ENCODE results near the gene FAM163B.
A peak's percentile ranks its signal among the peaks of the same experiment; 100 is the strongest.
"Not testable (repeated sequence)": the region's sequence is repeated elsewhere in the genome, so short reads cannot be mapped to it uniquely, and the experiment has no call there.

Gene FAM163B

DNA sequence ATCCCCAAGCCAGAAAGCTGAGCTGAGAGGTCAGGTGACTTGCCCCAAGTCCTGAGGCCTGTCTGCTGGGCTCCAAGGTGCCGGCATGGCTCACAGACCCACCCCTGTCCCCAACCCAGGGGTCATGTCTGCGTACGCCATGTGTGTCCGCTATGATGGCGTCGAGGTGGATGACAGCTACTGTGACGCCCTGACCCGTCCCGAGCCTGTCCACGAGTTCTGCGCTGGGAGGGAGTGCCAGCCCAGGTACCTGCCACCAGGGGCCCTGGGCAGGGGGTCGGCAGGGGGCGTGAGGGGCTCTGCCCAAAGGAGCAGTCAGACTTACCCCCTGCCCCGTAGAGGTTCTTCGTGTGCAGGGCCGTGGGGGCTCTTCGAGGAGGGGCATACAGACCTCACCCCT, 42.4 kb downstream of the FAM163B start:
- no peak for DNase-seq (ENCODE audit: low spot score)

DNA sequence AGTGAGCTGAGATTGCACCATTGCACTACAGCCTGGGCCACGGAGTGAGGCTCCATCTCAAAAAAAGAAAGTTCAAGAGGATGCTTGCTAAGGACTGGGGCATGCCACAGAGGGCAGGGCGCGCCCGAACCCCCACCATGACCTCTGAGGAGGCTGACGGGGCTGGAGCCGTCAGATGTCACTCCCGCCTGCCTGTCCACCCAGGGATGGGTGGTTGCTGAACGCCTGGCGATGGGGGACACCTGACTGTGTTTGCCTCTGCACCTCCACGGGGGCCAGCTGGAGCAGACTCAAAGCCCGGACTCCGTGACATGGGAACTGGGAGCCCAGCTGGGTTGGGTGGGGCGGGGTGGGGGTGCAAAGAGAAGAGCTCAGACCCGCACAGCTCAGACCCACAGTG, 42.8 kb downstream of the FAM163B start:
- no peak for DNase-seq (ENCODE audit: low spot score)

DNA sequence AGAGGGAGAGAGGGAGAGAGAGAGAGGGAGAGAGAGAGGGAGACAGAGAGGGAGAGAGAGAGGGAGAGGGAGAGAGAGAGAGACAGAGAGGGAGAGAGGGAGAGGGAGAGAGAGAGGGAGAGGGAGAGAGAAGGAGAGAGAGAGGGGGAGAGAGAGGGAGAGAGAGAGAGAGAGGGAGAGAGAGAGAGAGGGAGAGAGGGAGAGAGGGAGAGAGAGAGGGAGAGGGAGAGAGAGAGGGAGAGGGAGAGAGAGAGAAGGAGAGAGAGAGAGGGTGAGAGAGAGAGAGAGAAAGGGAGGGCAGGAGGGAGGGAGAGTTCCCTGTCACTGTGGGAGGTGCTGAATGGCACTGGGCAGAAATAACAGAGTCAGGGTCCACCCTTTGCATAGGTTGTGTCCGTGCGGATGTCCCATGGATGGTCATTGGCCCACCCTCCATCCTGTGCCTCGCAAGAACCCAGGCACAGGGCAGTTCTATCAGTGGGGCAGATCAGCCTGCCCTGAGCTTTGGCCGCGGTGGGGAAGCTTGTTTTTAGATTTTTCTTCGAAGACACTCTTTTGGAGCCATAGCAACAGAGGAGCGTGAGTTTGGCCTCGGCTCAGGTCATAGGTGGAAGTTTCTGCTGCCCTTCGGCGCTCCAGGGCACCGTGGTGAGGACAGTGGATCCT, 44.6 kb downstream of the FAM163B start:
- DNase-seq (ENCODE audit: low spot score), result no peak

DNA sequence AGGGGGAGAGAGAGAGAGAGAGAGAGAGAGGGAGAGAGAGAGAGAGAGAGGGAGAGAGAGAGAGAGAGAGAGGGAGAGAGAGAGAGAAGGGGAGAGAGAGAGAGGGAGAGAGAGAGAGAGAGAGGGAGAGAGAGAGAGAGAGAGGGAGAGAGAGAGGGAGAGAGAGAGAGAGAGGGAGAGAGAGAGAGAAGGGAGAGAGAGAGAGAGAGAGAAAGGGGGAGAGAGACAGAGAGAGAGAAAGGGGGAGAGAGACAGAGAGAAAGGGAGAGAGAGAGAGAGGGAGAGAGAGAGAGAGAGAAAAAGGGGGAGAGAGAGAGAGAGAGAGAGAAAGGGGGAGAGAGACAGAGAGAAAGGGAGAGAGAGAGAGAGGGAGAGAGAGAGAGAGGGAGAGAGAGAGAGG, 45.4 kb downstream of the FAM163B start:
- DNase-seq (ENCODE audit: low spot score), result not testable (repeated sequence)

DNA sequence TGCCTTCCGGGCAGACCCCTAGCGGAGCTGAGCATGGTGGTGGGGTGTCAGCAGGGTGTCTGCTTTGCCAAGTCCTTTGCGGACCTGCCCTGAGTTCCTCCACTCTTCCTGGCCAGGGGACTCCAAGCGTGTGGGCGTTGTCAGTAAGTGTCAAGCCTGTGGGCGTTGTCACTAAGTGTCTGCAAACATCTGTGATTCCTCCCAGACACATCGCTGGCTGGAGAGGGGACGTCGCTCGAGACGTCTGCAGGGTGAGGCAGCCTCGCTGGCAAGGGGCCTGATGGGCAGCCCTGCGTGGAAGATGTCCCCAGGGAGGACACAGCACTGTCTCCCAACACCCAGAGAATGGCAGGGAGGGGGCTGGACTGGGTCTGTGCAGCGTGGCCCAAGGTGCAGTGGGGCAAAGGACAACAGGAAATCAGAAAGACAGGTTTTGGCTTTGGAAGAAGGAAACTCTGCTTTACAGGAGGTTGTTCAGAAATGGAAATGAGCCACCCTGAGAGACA, 45.8 kb downstream of the FAM163B start:
- peak; percentile 60 for DNase-seq (ENCODE audit: low spot score)

DNA sequence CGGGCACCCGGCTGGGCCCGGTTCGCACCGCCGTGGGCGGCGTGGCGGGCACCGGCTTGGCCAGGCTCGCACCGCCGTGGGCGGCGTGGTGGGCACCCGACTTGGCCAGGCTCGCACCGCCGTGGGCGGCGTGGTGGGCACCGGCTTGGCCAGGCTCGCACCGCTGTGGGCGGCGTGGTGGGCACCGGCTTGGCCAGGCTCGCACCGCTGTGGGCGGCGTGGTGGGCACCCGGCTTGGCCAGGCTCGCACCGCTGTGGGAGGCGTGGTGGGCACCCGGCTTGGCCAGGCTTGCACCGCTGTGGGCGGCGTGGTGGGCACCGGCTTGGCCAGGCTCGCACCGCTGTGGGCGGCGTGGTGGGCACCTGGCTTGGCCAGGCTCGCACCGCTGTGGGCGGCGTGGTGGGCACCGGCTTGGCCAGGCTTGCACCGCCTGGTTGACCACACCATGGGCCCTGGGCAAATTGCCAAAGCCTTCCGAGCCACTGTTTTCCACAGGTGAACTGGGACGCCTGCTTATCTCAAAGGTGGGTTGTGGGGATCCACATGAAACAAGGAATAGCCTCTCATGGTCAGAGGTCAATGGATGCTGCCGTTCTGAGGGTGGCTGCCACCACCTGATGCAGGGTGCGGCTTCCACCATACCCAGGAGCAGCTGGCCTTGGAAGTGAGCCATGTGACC, 46.4 kb downstream of the FAM163B start:
- DNase-seq (ENCODE audit: low spot score), result no peak

DNA sequence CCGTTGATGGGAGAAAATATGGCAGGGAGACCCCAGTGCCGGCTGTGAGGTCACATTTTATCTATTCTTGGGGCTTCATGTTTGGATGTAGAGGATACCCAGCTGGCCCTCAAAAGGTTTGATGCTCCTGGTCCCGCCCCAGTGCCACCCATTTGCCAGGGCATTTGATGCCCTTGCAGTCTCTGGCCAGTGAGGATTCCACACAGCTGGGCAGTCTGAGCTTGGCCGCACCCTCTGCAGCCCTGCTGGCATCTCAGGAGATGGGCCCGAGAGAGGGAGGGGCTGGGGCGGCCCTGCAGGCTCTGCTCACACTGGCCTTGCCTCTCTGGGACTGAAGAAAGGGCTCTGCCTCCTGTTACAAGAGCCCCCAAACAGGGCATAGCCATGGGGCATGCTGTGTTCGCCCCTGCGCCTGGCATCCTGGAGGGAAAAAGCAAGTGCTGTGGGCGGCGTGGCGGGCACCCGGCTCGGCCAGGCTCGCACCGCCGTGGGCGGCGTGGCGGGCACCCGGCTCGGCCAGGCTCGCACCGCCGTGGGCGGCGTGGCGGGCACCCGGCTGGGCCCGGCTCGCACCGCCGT, 47.1 kb downstream of the FAM163B start:
- DNase-seq (ENCODE audit: low spot score), result no peak

DNA sequence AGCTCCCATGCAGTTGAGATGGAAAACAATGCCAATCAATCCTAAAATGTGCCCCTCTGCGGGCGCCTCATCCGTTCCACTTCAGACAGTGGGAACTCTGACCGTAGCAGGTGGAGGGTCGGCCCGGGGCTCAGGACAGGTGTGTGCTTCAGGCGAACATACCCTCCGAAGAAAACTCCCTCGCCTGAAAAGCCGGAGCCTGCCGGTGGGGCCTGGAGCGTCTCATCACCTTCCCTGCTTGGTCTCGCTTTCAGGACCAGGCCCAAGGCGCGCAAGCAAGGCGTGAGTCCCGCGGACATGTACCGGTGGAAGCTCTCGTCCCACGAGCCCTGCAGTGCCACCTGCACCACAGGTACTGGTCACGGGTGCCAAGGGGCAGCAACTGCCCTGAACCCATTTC, 48.2 kb downstream of the FAM163B start:
- DNase-seq (ENCODE audit: low spot score), result no peak

DNA sequence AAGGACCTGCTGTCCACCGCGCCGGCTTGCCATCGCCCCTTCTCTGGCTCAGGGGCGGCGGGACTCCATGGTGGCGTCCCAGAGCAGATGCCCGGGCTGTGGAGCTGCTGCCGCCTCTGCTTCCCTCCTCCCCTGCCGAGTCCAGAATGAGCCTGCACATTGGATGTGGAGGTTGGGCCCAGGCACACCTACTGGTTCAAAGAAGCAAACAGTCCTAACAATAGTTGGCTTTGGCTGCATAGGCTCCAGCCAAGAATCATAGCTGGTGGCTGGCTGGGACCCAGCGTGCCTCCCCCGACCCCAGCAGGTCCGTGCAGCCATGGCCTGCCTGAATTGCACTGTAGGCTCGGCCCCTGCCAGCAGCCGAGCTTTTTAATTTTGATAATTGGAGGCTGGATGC, 48.9 kb downstream of the FAM163B start:
- DNase-seq (ENCODE audit: low spot score), result no peak

DNA sequence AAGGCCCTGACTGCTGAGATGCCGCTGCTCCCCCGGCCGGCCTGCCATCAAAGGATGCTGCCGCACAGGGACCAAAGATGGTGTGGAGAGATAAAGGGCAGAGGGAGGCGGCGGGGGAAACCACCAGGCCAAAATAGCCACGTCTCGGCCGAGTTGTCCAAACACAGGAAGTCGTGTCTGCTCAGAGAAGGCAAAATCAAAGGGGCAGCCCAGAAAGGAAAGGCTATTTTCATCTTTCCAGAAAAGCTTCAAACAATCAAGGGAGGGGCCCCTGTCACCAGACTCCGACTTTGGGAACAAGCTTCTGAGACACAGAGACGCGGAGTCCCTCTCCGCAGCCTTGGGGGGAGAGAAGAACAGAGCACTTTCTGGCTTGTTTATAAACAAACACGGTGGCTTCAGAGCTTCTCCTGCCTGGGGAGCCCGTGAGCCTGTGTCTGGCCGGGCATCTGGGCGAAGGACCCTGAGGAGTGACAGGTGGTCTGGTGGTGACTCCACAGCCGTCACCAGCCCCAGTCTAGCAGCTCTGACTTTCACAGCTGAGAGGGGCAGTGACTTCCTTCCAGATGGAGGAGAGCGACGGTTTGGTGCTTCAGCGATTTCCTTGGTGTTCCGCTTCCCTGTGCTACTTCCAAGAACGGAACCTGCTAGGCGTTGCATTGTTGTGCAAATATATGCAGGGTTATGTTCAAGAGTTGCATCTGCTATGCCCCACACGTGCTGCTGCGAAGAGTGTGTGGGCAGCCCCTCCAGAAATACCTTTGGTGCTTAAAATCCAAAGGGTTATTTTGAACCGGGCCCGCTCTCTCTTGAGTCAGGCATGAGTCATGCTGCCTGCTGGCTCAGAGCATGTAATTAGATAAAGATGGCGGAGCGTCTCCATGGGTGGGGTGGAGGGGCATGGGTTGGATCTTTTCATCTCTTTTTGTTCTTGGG, 50.7 kb downstream of the FAM163B start:
- DNase-seq (ENCODE audit: low spot score), result peak; percentile 91

DNA sequence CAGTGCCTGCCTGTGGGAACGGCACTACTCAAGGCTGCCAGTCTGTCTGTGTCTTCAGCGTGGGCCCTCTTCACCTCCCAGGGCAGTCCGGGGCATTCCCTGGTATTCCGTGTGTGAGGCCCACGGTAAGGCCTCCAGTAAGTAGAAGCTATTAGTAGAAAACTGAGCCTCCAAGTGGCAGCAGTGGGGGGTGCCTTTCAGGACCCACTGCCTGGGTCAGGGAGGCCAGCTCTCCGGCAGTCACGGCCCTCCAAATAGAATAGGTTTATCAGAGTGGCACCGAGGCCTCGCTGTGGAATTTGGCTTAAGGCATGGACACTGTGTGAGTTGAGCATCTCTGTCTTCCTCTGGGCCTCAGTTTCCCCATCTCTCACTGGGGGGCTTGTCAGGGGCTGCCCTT, 51.6 kb downstream of the FAM163B start:
- DNase-seq (ENCODE audit: low spot score), result no peak

DNA sequence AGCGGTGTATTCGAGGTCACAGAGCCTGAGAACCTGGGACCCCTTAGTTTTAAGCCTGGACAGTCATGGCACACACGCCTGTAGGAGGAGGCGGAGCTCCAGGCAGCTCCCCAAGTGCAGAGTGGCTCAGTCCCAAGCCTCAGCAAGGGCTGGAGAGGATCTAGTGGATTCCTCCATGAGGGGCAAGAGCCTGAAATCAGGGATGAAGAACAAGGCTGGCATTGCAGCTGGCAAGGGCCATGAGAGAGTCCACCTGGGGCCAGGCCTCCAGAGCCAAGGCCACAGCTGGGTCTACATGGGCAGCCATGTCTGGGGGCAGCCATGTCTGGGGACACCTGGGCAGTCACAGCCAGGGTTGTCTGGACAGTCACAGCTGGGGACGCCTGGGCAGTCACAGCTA, 52.8 kb downstream of the FAM163B start:
- no peak for DNase-seq (ENCODE audit: low spot score)

DNA sequence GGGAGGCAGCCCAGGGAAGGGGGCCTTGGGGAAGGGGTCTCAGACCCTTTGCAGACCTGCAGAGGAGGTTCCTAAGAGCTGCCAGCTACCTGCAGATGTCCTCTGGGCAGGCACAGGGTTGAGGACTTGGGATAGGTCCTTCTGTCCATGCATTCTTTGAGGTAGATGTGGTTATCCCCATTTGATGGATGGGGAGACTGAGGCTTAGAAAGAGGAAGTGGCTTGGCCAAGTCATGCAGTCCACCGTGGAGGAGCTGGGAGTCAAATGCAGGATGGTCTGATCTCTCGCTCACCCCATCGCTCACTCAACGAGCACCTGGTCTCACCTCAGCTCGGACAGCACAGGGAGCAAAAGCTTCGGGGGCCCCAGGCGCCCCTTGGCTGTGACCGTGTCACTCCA, 54.5 kb downstream of the FAM163B start:
- DNase-seq (ENCODE audit: low spot score), result no peak

DNA sequence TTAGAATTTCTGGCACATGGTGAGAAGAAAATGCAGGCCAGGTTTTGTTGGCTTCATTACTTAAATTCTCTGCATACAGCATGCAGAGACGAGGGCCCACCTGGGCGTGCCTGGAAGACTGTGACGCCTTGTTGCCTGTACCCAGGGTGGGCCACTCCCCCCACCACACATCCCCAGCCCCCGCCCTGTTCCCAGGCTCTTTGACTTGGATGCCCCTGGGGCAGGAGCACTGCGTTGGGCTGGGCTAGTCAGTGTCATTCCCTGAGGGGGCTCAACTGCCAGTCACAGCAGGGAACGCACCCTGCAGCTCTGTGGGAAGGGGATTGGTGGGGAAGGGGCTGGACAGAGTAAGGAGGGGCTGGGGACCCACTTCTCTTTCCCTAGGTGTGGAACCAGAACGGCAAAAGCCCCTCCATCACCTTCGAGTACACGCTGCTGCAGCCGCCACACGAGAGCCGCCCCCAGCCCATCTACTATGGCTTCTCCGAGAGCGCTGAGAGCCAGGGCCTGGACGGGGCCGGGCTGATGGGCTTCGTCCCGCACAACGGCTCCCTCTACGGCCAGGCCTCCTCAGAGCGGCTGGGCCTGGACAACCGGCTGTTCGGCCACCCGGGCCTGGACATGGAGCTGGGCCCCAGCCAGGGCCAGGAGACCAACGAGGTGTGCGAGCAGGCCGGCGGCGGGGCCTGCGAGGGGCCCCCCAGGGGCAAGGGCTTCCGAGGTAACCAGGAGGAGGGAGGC, 55.0 kb downstream of the FAM163B start:
- DNase-seq (ENCODE audit: low spot score), result no peak

DNA sequence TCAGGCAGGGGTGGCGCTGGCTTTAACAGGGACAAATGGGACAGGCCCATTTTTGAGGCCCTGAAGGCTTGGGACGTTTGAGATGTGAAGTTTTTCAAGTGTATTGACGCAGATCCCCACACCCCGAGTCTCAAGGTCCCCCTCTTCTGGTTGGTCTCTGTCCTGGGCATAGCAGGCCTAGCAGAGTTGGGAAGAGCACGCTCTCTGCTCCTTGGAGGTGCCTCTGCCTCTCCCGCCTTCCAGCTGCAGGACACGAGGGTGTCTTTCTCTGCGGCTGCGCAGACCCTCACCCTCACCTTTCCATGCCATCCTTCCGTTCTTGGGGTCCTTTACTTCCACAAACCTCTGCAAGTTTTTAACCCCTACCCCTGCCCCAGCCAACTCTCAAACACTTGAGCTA, 56.1 kb downstream of the FAM163B start:
- DNase-seq (ENCODE audit: low spot score), result no peak

DNA sequence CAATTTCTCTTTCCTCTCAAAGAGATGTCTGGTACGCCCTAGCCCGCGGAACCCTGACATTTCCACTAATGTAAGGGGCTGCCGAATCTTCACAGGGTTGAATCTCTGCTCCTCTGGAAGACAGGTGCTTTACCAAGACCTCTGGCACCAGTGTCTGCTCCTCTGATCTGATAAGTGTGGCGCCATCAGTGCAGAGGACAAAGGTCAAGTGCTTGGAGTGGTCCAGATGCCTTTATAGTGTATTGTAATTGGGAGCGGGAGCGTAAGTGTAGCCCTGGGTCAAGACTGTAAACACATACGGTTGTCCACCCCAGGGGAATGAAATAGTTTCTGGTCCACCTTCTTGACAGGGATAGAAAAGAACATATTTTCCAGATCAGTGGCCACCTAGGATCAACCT, 57.0 kb downstream of the FAM163B start:
- DNase-seq (ENCODE audit: low spot score), result no peak

DNA sequence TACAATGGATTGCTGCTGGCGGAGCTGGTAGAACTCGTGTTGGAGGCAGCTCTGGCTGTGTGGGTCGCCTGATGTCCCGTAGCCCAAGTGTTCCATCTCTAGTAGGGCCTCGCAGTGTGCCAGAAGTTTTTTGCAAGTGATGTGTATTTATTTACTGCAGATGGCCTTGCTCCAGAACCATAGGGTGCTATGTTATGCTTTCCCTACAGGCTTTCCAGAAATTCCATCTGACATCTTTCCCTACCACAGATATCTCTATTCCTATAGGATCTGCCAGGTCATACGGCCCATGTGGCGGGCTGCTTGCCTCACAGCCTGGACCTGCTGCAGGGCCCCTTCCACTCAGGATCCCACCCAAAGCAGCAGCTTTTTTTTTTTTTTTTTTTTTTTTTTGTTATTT, 57.7 kb downstream of the FAM163B start:
- no peak for DNase-seq (ENCODE audit: low spot score)

DNA sequence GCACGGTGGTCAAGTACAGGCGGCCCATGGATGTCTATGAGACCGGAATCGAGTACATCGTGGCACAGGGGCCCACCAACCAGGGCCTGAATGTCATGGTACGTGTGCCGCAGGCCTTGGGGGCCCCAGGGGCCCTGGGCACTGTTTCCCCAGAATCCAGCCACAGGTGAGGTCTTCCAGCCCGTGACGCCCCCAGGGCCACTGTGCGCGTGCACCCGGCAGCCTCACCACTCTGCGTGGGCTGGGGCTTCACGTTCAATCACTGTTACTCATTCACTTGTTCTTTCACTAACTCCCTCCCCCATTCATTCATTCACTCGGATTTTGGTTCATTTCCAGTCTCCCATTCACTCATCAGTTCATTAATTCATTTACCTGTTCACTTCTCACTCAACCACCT, 62.1 kb downstream of the FAM163B start:
- DNase-seq (ENCODE audit: low spot score), result no peak

DNA sequence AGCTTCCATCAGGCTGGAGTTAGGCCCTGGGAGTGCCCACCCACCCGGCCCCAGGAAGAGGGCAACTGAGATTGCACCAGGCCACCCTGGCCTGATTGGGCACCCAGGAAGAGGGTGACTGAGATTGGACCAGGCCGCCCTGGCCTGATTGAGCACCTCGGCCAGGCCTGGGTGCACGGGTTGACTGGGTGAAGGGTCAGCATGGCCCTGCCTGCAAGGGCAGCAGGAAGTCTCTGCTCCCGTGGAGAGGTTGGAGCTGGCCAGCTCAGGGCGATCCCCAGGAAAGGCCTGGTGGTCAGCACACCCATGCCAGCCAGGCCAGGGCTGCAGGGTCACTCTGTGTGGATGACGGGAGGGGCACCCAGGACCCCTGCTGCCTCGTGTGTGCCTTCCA, 62.9 kb downstream of the FAM163B start:
- DNase-seq (ENCODE audit: low spot score), result no peak

DNA sequence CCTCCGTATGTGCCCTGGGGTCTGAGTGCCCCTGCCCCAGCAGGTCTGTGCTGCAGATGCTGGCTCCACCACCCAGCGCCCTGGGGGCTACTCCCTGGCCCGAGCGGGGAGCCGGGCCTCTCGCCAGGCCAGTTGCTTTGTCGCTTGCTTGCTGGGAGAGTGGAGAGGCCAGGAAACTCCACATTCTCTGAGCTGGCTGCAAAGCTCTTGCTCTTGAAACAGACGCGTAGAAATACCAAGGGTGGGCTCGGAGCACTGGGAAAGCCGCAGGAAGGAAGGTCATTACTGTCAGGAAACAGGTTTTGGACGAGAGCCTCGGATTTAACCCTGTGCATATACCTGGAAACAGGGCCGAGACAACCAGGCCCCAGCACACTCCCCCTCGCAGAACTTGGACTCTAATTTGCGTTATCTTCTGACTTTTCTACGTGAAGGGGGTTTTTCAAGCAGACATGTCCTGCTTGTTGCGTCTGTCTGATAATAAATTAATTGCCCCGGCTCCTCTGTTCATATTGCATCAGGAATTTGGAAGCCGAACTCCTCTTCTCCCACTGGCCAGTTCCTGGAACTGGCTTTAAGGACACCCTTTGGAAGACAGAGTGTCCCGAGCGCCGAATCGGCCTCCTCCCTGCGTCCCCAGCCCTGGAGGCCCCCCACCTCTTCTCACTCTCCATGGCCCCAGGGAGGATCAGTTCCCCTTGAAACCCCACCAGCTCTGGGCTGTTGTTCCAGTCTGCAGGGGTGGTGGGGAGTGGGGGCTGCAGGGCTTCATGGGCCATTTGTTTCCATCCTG, 63.5 kb downstream of the FAM163B start:
- DNase-seq (ENCODE audit: low spot score), result no peak

All from AG08396 (cell line).